Activated CD4-positive, alpha-beta memory T cell treated with anti-CD3 and anti-CD28 coated beads for 36 hours (primary cell): ENCODE measurements around the gene GSTT2B. TPM values are rescaled to one million over a fixed set of nuclear protein-coding genes. Genes with fewer than 3 reads are reported as not detected.
"Not testable (repeated sequence)": the region's sequence is repeated elsewhere in the genome, so short reads cannot be mapped to it uniquely, and the experiment has no call there.

Experiments
- CTCF ChIA-PET: fragments of 350-600 bp; sonication (Branson Sonifier 250); formaldehyde crosslinking; loops from one replicate; lab custom pipeline; 2021; ENCODE audit warnings: antibody characterized with exemption, inconsistent platforms; lab: Charles Lee
- POLR2A ChIA-PET: fragments of 350-600 bp; sonication (Branson Sonifier 250); formaldehyde crosslinking; loops from one replicate; lab custom pipeline; 2021; ENCODE audit warnings: antibody characterized with exemption; lab: Charles Lee
- DNase-seq: peaks from one replicate; pipeline ENCODE4 v3.0.0-alpha.2; 2020
- H3K27ac Mint-ChIP-seq: one replicate; pipeline ENCODE4 v1.8.0; 2021; ENCODE audit warnings: mixed read lengths
- H3K27me3 Mint-ChIP-seq: one replicate; pipeline ENCODE4 v1.8.0; 2021; ENCODE audit warnings: mixed read lengths
- H3K36me3 Mint-ChIP-seq: one replicate; pipeline ENCODE4 v1.8.0; 2021; ENCODE audit warnings: mixed read lengths
- H3K4me1 Mint-ChIP-seq: one replicate; pipeline ENCODE4 v1.8.0; 2021; ENCODE audit warnings: low read depth, mixed read lengths
- H3K4me3 Mint-ChIP-seq: one replicate; pipeline ENCODE4 v1.8.0; 2021; ENCODE audit warnings: mild to moderate bottlenecking, mixed read lengths
- H3K9me3 Mint-ChIP-seq: one replicate; pipeline ENCODE4 v1.8.0; 2021; ENCODE audit warnings: mixed read lengths
- intact Hi-C: fragments of 100-400 bp; cut with micrococcal nuclease; formaldehyde crosslinking; loops from one replicate; pipeline ENCODE4 v1.15.1; 2023
- total RNA-seq, 2 experiments: library from RNA; stranded (reverse); gene quantifications; one replicate each; pipeline ENCODE4 v1.2.3, GENCODE V29; 2021

GSTT2B gene
- total RNA-seq, 2 experiments from 2014 or later, result 0.33 TPM; not detected in 1

GRCh38 chr22:24002272-24002671 is 41.3 kb upstream of the GSTT2B start:
- peaks cover 2% of the 10 kb centered on the region for H3K4me1 Mint-ChIP-seq
- no peak overlapping the region for H3K27ac Mint-ChIP-seq
- H3K9me3 Mint-ChIP-seq, result no peaks in the 10 kb centered on the region
- H3K27me3 Mint-ChIP-seq, result peaks cover 4% of the 10 kb centered on the region
- intact Hi-C loops, result no loop called here
- CTCF ChIA-PET, result no interaction called here
- DNase-seq, result no peak
- POLR2A ChIA-PET, result no interaction called here
- H3K4me3 Mint-ChIP-seq, result no peak overlapping the region
- no peaks in the 10 kb centered on the region for H3K36me3 Mint-ChIP-seq

DNA sequence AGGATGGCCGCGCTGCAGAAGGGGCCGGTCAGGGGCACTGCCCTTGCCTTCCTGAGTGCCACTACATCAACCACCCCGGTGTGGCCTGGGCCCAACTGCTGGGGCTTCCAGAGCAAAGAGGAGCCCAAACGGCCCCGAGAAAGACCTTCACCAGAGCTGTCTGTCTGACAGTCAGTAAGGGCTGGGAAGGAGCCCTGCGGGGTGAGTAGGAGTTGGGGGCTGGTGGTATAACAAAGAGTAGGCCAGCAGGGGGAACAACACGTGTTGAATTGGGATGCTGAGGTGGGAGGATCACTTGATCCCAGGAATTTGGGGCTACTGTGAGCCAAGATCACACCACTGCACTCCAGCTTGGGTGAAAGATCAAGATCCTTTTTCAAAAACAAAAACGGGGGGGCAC is 40.3 kb upstream of the GSTT2B start:
- Mint-ChIP-seq H3K27me3 (peaks cover 4% of the 10 kb centered on the region), H3K4me1 (peaks cover 2% of the 10 kb centered on the region), H3K36me3 (no peaks in the 10 kb centered on the region), H3K27ac (no peak overlapping the region), H3K9me3 (no peaks in the 10 kb centered on the region), H3K4me3 (no peak overlapping the region)
- CTCF ChIA-PET, result interaction anchor here (1.0 kb wide), 1 partner anchor 10 kb away, joined by 3 read pairs; the partner anchor contains the start of gene CABIN1
- POLR2A ChIA-PET, result no interaction called here
- no peak for DNase-seq
- intact Hi-C loops, result no loop called here

DNA sequence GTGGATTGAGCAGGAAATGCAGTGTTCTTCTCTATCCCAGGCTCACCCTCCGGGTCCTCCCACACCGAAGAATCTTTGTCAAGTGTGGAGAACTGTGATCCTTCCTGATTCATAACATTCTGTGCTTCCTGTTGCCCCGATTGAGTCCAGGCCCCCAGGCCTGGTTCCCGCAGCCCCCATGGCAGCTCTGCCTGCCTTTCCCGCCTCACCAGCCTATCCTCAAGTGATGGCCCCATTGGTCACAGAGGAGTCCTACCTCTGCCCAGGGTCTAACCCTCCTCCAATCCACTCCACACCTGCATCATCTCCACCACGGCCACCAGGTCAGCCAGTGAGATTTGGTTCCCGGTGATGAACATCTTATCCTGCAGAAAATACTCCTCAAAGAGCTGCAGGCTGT is 38.8 kb upstream of the GSTT2B start:
- intact Hi-C loops, POLR2A ChIA-PET, H3K4me3 Mint-ChIP-seq, H3K27me3 Mint-ChIP-seq, H3K4me1 Mint-ChIP-seq, CTCF ChIA-PET, H3K27ac Mint-ChIP-seq, DNase-seq, H3K36me3 Mint-ChIP-seq, H3K9me3 Mint-ChIP-seq: not testable (repeated sequence)

DNA sequence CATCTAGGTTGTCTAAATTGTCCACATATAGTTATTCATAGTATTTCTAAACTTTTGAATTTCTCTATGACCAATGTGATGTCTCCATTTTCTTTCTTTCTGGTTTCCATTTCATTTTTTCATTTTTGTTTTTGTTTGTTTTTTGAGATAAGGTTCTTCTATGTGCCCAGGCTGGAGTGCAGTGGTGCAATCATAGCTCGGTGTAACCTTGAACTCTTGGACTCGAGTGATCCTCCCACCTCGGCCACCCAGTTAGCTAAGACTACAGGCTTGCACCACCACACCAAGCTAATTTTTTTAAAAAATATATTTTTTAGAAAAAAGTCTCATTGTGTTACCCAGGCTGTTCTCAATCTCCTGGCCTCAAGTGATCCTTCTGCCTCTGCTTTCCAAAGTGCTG is 36.1 kb upstream of the GSTT2B start:
- intact Hi-C loops, result no loop called here
- Mint-ChIP-seq H3K36me3 (no peaks in the 10 kb centered on the region), H3K27me3 (no peaks in the 10 kb centered on the region), H3K4me3 (no peak overlapping the region), H3K4me1 (peaks cover 2% of the 10 kb centered on the region), H3K9me3 (no peaks in the 10 kb centered on the region), H3K27ac (no peak overlapping the region)
- ChIA-PET CTCF (no interaction called here), POLR2A (no interaction called here)
- DNase-seq, result no peak

GRCh38 chr22:23993581-23994177 is 32.7 kb upstream of the GSTT2B start:
- intact Hi-C loops, H3K9me3 Mint-ChIP-seq, H3K4me3 Mint-ChIP-seq, CTCF ChIA-PET, H3K36me3 Mint-ChIP-seq, H3K27me3 Mint-ChIP-seq, H3K27ac Mint-ChIP-seq, H3K4me1 Mint-ChIP-seq, DNase-seq, POLR2A ChIA-PET: not testable (repeated sequence)

GRCh38 chr22:23993080-23993479 is 32.1 kb upstream of the GSTT2B start:
- H3K4me1 Mint-ChIP-seq, H3K27me3 Mint-ChIP-seq, H3K27ac Mint-ChIP-seq, H3K4me3 Mint-ChIP-seq, DNase-seq, H3K9me3 Mint-ChIP-seq, intact Hi-C loops, POLR2A ChIA-PET, CTCF ChIA-PET, H3K36me3 Mint-ChIP-seq: not testable (repeated sequence)

DNA sequence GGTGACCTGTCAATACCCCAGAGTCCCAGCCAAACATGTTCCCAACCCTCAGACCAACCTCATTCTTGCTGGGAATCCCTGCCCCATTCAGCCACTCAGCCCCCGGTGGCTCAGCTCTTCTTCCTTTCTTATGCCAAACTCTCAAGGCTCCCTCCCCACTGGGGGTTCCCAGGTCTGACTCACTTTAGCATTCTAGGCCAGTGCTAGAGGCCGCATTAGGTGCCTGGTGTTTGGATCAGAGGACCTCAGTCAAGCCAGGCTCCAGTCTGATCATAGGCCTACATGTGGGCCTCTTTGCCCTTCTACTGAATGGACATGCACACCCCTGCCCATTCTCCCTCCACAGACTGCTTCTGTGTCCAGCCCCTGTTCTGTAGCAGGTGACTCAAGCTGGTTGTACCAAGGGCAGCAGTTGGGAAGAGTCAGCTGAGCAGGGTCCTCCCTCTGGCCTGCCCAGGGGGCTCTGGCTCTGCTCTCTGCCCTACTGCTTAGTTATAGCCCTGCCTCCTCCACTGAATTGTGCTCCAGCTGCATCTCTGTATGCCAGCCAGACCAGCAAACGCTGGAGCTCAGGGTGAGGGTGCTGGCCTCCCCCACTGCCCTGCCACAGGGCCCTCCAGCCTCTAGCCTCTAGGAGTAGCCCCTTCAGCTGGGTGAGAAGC is 28.7 kb upstream of the GSTT2B start:
- H3K4me3 Mint-ChIP-seq, H3K4me1 Mint-ChIP-seq, POLR2A ChIA-PET, H3K9me3 Mint-ChIP-seq, H3K27ac Mint-ChIP-seq, H3K36me3 Mint-ChIP-seq, CTCF ChIA-PET, DNase-seq, H3K27me3 Mint-ChIP-seq: not testable (repeated sequence)
- intact Hi-C loops, result loop anchor here (10.0 kb wide), 1 partner anchor 165 kb away; no protein-coding TSS in a partner anchor

DNA sequence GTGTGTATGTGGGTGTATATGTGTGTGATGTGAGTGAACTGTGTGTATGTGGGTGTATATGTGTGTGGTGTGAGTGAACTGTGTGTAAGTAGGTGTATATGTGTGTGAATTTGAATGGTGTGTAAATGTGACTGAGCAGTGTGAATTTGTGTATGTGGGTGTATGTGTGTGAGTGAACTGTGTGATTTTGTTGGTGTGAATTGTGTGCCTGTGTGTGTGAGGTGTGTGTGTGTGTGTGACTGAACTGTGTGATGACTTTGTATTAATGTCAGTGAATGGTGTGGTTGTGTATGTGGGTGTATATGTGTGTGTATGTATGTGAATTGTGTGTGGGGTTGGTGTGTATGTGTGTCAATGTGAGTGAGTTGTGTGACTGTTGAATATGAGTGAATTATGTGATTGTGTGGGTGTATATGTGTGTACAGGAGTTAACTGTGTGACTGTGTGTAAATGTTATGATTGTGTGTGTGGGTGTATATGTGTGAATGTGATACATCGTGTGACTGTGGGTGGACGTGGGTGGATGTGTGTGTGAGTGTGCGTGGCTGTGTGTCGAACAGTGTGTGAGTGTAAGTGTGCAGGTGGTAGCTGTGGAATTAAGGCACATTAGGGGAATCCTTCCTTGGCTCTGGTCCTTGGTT is 25.7 kb upstream of the GSTT2B start:
- H3K4me3 Mint-ChIP-seq, CTCF ChIA-PET, DNase-seq, H3K9me3 Mint-ChIP-seq, POLR2A ChIA-PET, H3K4me1 Mint-ChIP-seq, H3K36me3 Mint-ChIP-seq, H3K27me3 Mint-ChIP-seq, H3K27ac Mint-ChIP-seq: not testable (repeated sequence)
- intact Hi-C loops, result loop anchor here (10.0 kb wide), 1 partner anchor 168 kb away; no protein-coding TSS in a partner anchor

- DNase-seq, H3K27me3 Mint-ChIP-seq, H3K36me3 Mint-ChIP-seq, H3K4me1 Mint-ChIP-seq, CTCF ChIA-PET, H3K9me3 Mint-ChIP-seq, POLR2A ChIA-PET, H3K27ac Mint-ChIP-seq, H3K4me3 Mint-ChIP-seq: not testable (repeated sequence)
- intact Hi-C loops, result loop anchor here (10.0 kb wide), 1 partner anchor 169 kb away; no protein-coding TSS in a partner anchor
Measured at GRCh38 chr22:23986089-23986488, 25.1 kb upstream of the GSTT2B start.

- peaks cover 2% of the 10 kb centered on the region for H3K4me1 Mint-ChIP-seq
- DNase-seq, result peak; percentile 65
- H3K36me3 Mint-ChIP-seq, result no peaks in the 10 kb centered on the region
- intact Hi-C loops, result loop anchor here (10.0 kb wide), 1 partner anchor 170 kb away; no protein-coding TSS in a partner anchor
- H3K4me3 Mint-ChIP-seq, result no peak overlapping the region
- CTCF ChIA-PET, result interaction anchor here (1.0 kb wide), 1 partner anchor 191 kb away, joined by 3 read pairs; no protein-coding TSS in a partner anchor
- H3K27me3 Mint-ChIP-seq, result no peaks in the 10 kb centered on the region
- no peak overlapping the region for H3K27ac Mint-ChIP-seq
- POLR2A ChIA-PET, result no interaction called here
- H3K9me3 Mint-ChIP-seq, result no peaks in the 10 kb centered on the region
Measured at GRCh38 chr22:23984430-23984829, 23.4 kb upstream of the GSTT2B start.

GRCh38 chr22:23980567-23980966 is 19.6 kb upstream of the GSTT2B start:
- intact Hi-C loops, result loop anchor here (10.0 kb wide), 1 partner anchor 174 kb away; no protein-coding TSS in a partner anchor
- H3K27ac Mint-ChIP-seq, H3K36me3 Mint-ChIP-seq, H3K4me1 Mint-ChIP-seq, H3K9me3 Mint-ChIP-seq, H3K27me3 Mint-ChIP-seq, DNase-seq, H3K4me3 Mint-ChIP-seq, CTCF ChIA-PET, POLR2A ChIA-PET: not testable (repeated sequence)

DNA sequence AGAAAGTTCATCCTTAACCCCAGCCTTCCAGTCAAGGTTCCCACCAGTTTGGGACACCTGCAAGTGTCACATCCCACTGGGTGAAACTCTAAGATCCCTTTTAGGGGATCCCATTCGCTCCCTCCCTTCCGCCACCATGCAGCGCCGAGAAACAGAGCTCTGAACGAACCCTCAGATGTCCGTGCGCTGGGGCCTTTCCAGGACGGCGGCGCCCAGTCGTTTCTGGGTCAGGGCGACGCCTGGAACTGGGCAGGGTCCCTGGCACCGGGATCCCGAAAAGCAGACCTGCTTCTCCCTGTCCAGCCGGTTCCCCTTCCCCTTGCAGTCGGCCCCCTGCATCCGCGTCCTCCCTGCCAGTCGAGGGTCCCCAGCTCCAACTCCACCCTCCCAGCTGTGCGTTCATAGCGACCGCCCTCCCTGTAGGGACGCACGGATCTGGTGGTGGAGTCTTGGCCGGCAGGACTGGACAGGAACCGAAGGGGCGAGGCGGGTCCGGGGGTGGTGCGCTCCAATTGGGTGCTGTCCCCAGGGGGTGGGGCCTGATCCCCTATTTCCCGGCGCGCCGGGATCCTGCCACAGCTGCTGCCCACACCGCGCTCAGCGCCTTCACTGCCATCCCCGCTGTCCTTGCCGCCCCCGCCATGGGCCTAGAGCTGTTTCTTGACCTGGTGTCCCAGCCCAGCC is 18.7 kb upstream of the GSTT2B start, which contains the start of gene GSTT2:
Gene GSTT2 (plus strand): TSS at position 578 of the 684 bp plus-strand sequence.
- H3K4me3 Mint-ChIP-seq, H3K4me1 Mint-ChIP-seq, DNase-seq, H3K36me3 Mint-ChIP-seq, POLR2A ChIA-PET, H3K27ac Mint-ChIP-seq, CTCF ChIA-PET, H3K9me3 Mint-ChIP-seq, H3K27me3 Mint-ChIP-seq: not testable (repeated sequence)
- intact Hi-C loops, result loop anchor here (10.0 kb wide), 1 partner anchor 175 kb away; no protein-coding TSS in a partner anchor
